KMS-11 (cell line): ENCODE measurements around the gene TMEM187.

ENCODE experiments used
- H2AFZ ChIP-seq: fragments of 200-600 bp; sonication (generic); 2 replicates; pipeline ENCODE4 v1.6.1; 2016; ENCODE audit warnings: antibody characterized with exemption, mixed run types, low read depth
- H3K27ac ChIP-seq: fragments of 200-600 bp; sonication (generic); 2 replicates; pipeline ENCODE4 v1.6.1; 2016; ENCODE audit warnings: mild to moderate bottlenecking, mixed run types
- H3K27me3 ChIP-seq: fragments of 200-600 bp; sonication (generic); 2 replicates; pipeline ENCODE4 v1.6.1; 2017; ENCODE audit warnings: mild to moderate bottlenecking, low read depth, mixed run types, moderate library complexity; ENCODE audit not compliant: insufficient read depth
- H3K36me3 ChIP-seq: fragments of 200-600 bp; sonication (generic); 2 replicates; pipeline ENCODE4 v1.6.1; 2017; ENCODE audit warnings: mild to moderate bottlenecking, mixed run types; ENCODE audit not compliant: insufficient read depth
- H3K4me1 ChIP-seq: fragments of 200-600 bp; sonication (generic); 2 replicates; pipeline ENCODE4 v1.6.1; 2016; ENCODE audit warnings: mild to moderate bottlenecking, low read depth, mixed run types; ENCODE audit not compliant: poor library complexity, severe bottlenecking
- H3K4me2 ChIP-seq: fragments of 200-600 bp; sonication (generic); 2 replicates; pipeline ENCODE4 v1.7.0; 2016; ENCODE audit warnings: mild to moderate bottlenecking, mixed run types
- H3K4me3 ChIP-seq: fragments of 200-600 bp; sonication (generic); IDR thresholded peaks from 2 replicates; pipeline ENCODE4 v1.6.1; 2017; ENCODE audit warnings: low read depth, low read length, mixed read lengths; ENCODE audit not compliant: insufficient read depth
- H3K79me2 ChIP-seq: fragments of 200-600 bp; sonication (generic); 2 replicates; pipeline ENCODE4 v1.6.1; 2016; ENCODE audit warnings: low read depth, mixed run types; ENCODE audit not compliant: insufficient read depth
- H3K9ac ChIP-seq: fragments of 200-600 bp; sonication (generic); 2 replicates; pipeline ENCODE4 v1.6.1; 2016; ENCODE audit warnings: mild to moderate bottlenecking, mixed run types
- H4K20me1 ChIP-seq: fragments of 200-600 bp; sonication (generic); 2 replicates; pipeline ENCODE4 v1.6.1; 2016; ENCODE audit warnings: mild to moderate bottlenecking, mixed run types; ENCODE audit not compliant: insufficient read depth
- TF ChIP-seq, protein P1 (sequence below): fragments of 200-600 bp; sonication (generic); conservative IDR thresholded peaks from 2 replicates; pipeline ENCODE4 v1.6.1; 2017; ENCODE audit warnings: low read depth, mild to moderate bottlenecking, antibody characterized with exemption, low read length, moderate library complexity, mixed read lengths

Gene TMEM187

DNA sequence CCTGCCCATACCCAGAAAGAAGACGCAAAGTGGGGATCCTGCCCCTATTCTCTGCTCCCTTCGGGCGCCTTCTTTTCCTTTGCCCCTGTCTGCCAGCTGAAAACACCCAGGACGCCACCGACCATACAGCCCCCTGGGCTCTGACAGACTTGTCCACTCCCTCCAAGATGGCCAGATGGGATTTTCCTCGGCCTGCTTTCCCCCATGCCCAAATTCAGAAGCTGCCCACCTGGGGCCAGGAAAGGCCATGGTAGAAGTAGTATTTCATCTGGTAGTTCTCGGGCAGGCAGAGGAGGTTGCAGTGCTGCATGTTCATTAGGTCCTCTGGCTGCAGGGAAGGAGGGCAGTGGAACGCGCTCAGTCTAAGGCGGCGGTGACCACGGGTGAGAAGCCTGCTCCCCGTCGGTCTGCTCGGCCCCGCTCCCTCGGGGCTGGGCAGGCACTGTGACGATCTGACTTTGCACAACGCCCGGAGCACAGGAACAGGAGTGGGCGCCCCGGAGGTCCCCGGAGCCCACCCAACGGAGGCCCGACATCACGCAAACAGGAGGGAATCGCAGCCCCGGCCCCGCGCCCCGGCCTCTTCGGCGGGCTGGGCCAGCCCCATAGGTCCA lies 38.3 kb upstream of the TMEM187 start:
- Histone ChIP-seq H2AFZ (peak overlapping the region; percentile 22; the same call in 1 of the 2 replicates), H3K9ac (peak overlapping the region; percentile 50; the same call in 1 of the 2 replicates), H3K79me2 (peaks cover 21% of the 10 kb centered on the region; the same call in 1 of the 2 replicates), H3K4me3 (no peak overlapping the region), H4K20me1 (no peaks in the 10 kb centered on the region), H3K4me2 (peak overlapping the region; percentile 73), H3K27ac (no peak overlapping the region), H3K36me3 (no peaks in the 10 kb centered on the region), H3K4me1 (peaks cover 4% of the 10 kb centered on the region), H3K27me3 (no peaks in the 10 kb centered on the region)
- TF ChIP-seq, protein P1, sequence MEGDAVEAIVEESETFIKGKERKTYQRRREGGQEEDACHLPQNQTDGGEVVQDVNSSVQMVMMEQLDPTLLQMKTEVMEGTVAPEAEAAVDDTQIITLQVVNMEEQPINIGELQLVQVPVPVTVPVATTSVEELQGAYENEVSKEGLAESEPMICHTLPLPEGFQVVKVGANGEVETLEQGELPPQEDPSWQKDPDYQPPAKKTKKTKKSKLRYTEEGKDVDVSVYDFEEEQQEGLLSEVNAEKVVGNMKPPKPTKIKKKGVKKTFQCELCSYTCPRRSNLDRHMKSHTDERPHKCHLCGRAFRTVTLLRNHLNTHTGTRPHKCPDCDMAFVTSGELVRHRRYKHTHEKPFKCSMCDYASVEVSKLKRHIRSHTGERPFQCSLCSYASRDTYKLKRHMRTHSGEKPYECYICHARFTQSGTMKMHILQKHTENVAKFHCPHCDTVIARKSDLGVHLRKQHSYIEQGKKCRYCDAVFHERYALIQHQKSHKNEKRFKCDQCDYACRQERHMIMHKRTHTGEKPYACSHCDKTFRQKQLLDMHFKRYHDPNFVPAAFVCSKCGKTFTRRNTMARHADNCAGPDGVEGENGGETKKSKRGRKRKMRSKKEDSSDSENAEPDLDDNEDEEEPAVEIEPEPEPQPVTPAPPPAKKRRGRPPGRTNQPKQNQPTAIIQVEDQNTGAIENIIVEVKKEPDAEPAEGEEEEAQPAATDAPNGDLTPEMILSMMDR = no peak

GRCh38 chrX:153934762-153935325 lies 37.7 kb upstream of the TMEM187 start, which contains the start of gene NAA10:
Gene NAA10 (minus strand): TSS chrX:153935037. CDS start chrX:153934904, 133 bp downstream.
- H3K79me2 ChIP-seq = peaks cover 21% of the 10 kb centered on the region; the same call in 1 of the 2 replicates
- H3K27ac ChIP-seq = peak within 1 kb of the TSS; percentile 68
- no peaks in the 10 kb centered on the region for H3K36me3 ChIP-seq
- no peaks in the 10 kb centered on the region for H3K27me3 ChIP-seq
- H3K9ac ChIP-seq = peak within 1 kb of the TSS; percentile 59
- peak within 1 kb of the TSS; percentile 73 for H3K4me2 ChIP-seq
- peak within 1 kb of the TSS; percentile 77 for H2AFZ ChIP-seq
- no peaks in the 10 kb centered on the region for H4K20me1 ChIP-seq
- no peak within 1 kb of the TSS for H3K4me3 ChIP-seq
- H3K4me1 ChIP-seq = no peaks in the 10 kb centered on the region
- TF ChIP-seq, protein P1 = no peak

GRCh38 chrX:153935326-153935851 lies 37.2 kb upstream of the TMEM187 start:
- Histone ChIP-seq H3K4me1 (no peaks in the 10 kb centered on the region), H2AFZ (peak overlapping the region; percentile 77), H3K4me2 (peak overlapping the region; percentile 54), H3K79me2 (peaks cover 21% of the 10 kb centered on the region; the same call in 1 of the 2 replicates), H3K27me3 (no peaks in the 10 kb centered on the region), H3K27ac (peak overlapping the region; percentile 68), H3K9ac (peak overlapping the region; percentile 59), H3K4me3 (no peak overlapping the region), H4K20me1 (no peaks in the 10 kb centered on the region), H3K36me3 (no peaks in the 10 kb centered on the region)
- TF ChIP-seq, protein P1 = no peak

DNA sequence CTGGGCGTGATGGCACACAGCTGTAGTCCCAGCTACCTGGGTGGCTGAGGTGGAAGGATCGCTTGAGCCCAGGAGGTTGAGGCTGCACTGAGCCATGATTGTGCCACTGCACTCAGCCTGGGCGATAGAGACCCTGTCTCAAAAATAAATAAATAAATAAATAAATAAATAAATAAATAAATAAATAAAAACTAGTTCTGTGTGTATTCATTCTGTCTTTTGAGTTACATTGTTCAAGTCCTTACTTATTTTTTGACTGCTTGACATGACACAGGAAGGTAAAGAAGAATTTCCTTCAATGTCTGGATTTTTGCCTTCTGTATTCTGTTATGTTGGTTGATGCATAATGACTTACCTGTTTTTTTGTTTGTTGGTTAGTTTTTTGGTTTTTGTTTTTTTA lies 35.5 kb upstream of the TMEM187 start:
- Histone ChIP-seq H3K27ac (no peak overlapping the region), H3K4me1 (no peaks in the 10 kb centered on the region), H2AFZ (no peak overlapping the region), H3K9ac (no peak overlapping the region), H3K36me3 (no peaks in the 10 kb centered on the region), H3K4me2 (no peak overlapping the region), H3K27me3 (no peaks in the 10 kb centered on the region), H4K20me1 (no peaks in the 10 kb centered on the region), H3K4me3 (no peak overlapping the region), H3K79me2 (peaks cover 21% of the 10 kb centered on the region; the same call in 1 of the 2 replicates)
- TF ChIP-seq, protein P1 = no peak
